GM21723 (cell line): Measurements from ENCODE around the gene RASGRF1.
A peak's percentile ranks its signal among the peaks of the same experiment; 100 is the strongest.

Source experiments
- ATAC-seq: cut with Tn5 transposase; IDR thresholded peaks from one replicate; pipeline ENCODE4 v1.9.1; 2021; ENCODE audit warnings: mild to moderate bottlenecking, moderate library complexity; ENCODE audit not compliant: unreplicated experiment

The RASGRF1 gene

GRCh38 chr15:78969687-78970349, 120.8 kb downstream of the RASGRF1 start:
- ATAC-seq, result no peak

GRCh38 chr15:78968539-78969271, 121.9 kb downstream of the RASGRF1 start:
- no peak for ATAC-seq

- ATAC-seq, result no peak
Measured at GRCh38 chr15:78968114-78968513, 122.5 kb downstream of the RASGRF1 start.

- ATAC-seq, result no peak
Measured at GRCh38 chr15:78960308-78960707, 130.3 kb downstream of the RASGRF1 start.

- ATAC-seq, result no peak
Measured at GRCh38 chr15:78959360-78959759, 131.2 kb downstream of the RASGRF1 start.

DNA sequence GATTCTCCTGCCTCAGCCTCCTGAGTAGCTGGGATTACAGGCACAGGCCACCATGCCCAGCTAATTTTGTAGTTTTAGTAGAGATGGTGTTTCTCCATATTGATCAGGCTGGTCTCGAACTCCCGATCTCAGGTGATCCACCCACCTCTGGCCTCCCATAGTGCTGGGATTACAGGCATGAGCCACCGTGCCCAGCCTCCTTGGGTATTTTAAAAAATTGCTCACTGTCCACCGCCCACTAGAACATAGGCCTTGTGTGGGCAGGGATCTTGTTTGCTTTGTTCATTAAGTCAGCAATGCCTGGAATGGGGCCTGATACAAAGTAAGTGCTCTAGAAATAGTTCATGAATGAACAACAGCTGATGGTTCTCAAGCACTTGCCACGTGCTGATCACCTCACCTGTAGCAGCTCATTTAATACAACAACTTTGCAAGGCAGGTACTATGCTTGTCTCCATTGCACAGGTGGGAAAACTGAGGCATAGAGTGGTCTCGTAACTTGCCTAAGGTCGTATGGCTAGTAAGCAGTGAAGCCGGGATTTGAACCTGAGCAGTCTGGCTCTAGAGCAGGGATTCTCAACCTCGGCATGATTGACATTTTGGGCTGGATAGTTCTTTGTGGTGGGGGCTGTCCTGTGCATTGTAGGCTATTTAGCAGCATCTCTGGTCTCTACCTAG, 133.0 kb downstream of the RASGRF1 start:
- no peak for ATAC-seq

- ATAC-seq, result no peak
Measured at GRCh38 chr15:78956937-78957336, 133.6 kb downstream of the RASGRF1 start.

- ATAC-seq, result no peak
Measured at GRCh38 chr15:78955355-78955754, 135.2 kb downstream of the RASGRF1 start.

DNA sequence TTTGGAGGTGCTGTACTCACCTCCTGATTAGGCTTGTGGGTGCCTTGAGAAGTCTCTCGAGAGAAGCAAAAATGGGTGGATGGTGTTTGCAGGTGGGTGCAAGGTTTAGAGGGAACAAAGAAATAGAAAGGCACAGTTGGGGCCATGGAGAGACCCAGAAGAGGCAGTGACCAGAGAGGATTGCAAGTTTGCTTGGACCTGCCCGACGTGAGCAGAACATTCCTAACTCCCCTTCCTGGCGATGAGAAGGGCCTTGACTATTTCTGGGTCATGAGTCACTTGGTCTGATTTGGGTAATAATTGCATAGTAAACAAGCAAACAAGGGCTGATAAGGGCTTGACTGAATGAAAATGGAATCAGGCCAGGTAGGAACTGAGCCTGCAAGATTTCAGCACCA, 138.7 kb downstream of the RASGRF1 start:
- no peak for ATAC-seq

GRCh38 chr15:78950902-78951840, 139.4 kb downstream of the RASGRF1 start:
- no peak for ATAC-seq

DNA sequence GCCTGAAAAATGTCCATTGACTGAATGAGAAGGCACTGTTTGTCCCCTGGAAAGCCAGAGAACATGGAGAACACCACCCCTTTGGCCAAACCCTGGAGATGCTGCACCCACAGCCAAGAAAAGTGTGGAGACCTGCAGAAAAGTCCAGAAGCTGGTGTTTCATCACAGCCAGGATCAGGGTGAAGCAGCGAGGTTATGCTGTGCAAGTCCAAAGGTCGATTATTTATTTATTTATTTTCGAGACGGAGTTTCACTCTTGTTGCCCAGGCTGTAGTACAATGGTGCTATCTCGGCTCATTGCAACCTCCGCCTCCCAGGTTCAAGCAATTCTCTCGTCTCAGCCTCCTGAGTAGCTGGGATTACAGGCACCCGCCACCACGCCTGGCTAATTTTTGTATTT, 140.2 kb downstream of the RASGRF1 start:
- ATAC-seq, result no peak

DNA sequence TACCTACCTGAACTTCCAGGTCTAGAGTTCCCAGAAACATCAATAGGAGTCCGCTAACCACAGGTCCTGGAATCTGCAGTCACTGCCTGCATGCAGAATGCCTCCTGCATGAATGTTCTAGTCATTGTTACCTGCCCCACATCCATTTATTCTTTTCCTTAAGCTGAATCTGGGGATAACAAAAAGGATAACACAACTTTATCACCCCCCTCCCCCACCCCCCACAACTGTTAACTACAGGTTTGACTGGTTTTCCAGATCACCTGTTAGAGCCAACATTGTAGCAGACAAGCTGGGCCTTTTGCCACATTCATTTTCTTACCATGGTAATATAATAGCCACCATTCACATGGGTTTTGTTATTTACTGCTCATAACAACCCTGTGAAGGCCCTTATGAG, 141.1 kb downstream of the RASGRF1 start:
- ATAC-seq, result no peak

GRCh38 chr15:78947506-78947905, 143.1 kb downstream of the RASGRF1 start:
- no peak for ATAC-seq

GRCh38 chr15:78946493-78946892, 144.1 kb downstream of the RASGRF1 start:
- ATAC-seq, result no peak

GRCh38 chr15:78944669-78945407, 145.7 kb downstream of the RASGRF1 start, which contains the start of gene CTSH:
Gene CTSH, minus strand, starts transcription at chr15:78945046. Its CDS starts 65 bp downstream, at chr15:78944981.
- ATAC-seq, result peak; percentile 59

DNA sequence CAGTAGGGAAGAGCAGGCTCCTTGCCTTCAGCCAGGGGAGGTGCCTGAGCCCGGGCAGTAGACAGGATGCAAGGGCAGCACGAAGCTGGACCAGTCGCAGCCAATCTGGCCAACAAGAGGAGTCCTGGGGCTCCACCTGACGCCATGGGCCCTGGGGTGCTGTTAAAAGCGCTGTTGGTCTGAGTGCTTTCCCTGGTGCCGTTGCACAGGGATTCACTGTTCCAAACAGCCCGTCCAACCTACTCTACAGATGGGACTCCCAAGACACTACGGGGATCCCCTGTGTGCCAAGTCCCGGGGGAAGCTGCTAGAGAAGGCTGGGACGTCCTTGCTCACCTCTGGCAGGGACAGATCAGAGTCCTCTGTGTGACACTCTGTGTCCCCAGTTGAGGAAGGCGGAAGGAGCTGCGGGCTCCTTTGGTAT, 146.4 kb downstream of the RASGRF1 start:
- peak; percentile 41 for ATAC-seq

GRCh38 chr15:78943692-78944091, 146.9 kb downstream of the RASGRF1 start:
- ATAC-seq, result peak; percentile 0

GRCh38 chr15:78942741-78943140, 147.8 kb downstream of the RASGRF1 start:
- no peak for ATAC-seq

GRCh38 chr15:78938658-78939488, 151.7 kb downstream of the RASGRF1 start:
- ATAC-seq, result peak; percentile 57
